ENCODE results near the gene PRKCA. TPM values are rescaled to one million over a fixed set of nuclear protein-coding genes. Genes with fewer than 3 reads are reported as not detected.

The PRKCA gene
- total RNA-seq, 2 donors from 2014 or later = 84.9 to 93.9 TPM

- no peak overlapping the region for H3K27ac Mint-ChIP-seq
- H3K9me3 ChIP-seq (ENCODE audit: control insufficient read depth, low read length, poor library complexity, severe bottlenecking) = no peaks in the 10 kb centered on the region
- H3K27me3 Mint-ChIP-seq = peaks cover 15% of the 10 kb centered on the region
- no peaks in the 10 kb centered on the region for H3K36me3 Mint-ChIP-seq (ENCODE audit: low read depth)
- DNase-seq = no peak
- no peak overlapping the region for H3K4me3 Mint-ChIP-seq
- no peak for ATAC-seq
- peaks cover 4% of the 10 kb centered on the region for H3K4me1 Mint-ChIP-seq
Measured at GRCh38 chr17:66859353-66859752, 556.9 kb downstream of the PRKCA start.

- no peaks in the 10 kb centered on the region for H3K9me3 ChIP-seq (ENCODE audit: control insufficient read depth, low read length, poor library complexity, severe bottlenecking)
- no peak for DNase-seq
- H3K4me3 Mint-ChIP-seq = no peak overlapping the region
- H3K4me1 Mint-ChIP-seq = peaks cover 4% of the 10 kb centered on the region
- H3K27ac Mint-ChIP-seq = no peak overlapping the region
- no peaks in the 10 kb centered on the region for H3K36me3 Mint-ChIP-seq (ENCODE audit: low read depth)
- no peak for ATAC-seq
- H3K27me3 Mint-ChIP-seq = peaks cover 15% of the 10 kb centered on the region
Measured at GRCh38 chr17:66860204-66860603, 557.8 kb downstream of the PRKCA start.

Other genes starting within 250 kb of the PRKCA start
- 1 to 10 TPM; 4.3 to 6.9 TPM for gene CEP112, start 110.5 kb upstream of the PRKCA start, total RNA-seq
- not detected for gene APOH, start 73.2 kb upstream of the PRKCA start, total RNA-seq

All from T-helper 17 cell (primary cell).